ENCODE data around the gene KIRREL1.

KIRREL1 gene

DNA sequence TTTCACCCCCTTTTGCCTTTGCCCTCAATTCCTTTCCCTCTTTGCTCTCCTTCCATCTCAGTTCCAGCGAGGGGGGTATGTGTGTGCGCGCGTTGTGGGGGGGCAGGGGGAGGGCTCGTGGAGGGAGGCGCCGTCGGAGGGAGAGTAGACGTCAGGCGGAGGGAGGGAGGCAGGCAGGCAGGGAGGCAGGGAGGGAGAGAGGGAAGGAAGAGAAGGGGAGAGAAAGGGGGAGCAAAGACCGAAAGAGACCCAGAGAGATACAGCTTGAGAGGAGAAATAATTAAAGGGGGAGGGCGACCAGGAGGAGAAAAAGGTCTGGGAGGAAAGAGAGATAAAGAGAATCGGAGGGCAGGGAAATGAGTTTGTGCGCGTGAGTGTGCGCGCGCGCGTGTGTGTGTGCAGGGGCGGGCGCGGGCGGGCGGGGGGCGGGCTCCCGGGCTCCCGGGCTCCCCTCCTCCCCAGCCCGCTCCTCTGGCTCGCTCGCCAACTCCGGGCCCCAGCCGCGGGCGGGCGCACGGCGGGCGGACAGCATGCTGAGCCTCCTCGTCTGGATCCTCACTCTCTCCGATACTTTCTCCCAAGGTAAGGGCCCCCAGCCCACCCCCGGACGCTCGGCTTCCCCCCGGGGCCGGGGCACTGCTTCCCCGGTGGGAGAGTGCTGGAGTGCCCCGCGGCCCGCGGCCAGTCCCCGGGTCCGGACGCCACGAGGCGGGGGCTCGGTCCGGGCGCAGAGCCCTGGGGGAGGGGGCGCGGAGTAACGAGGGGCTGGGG, at the start of gene KIRREL1:
TSS of gene KIRREL1 (plus strand) at position 499 of the 771 bp plus-strand sequence. CDS start at position 531, 32 bp downstream.
- DNase-seq (ENCODE audit: low read depth, low spot score): no peak
- ChIA-PET CTCF (interaction anchor here (1.1 to 47.5 kb wide), 17 partner anchors 9 to 127 kb away, joined by 3 to 2279 read pairs (median 94); a partner anchor contains a TSS), POLR2A (interaction anchor here (0.7 to 3.0 kb wide), 6 partner anchors 18 to 79 kb away, joined by 3 to 11 read pairs (median 6); no protein-coding TSS in a partner anchor)
- H3K4me3 ChIP-seq (ENCODE audit: low read depth, low read length): peak within 1 kb of the TSS; percentile 93
- TF ChIP-seq, protein P1, sequence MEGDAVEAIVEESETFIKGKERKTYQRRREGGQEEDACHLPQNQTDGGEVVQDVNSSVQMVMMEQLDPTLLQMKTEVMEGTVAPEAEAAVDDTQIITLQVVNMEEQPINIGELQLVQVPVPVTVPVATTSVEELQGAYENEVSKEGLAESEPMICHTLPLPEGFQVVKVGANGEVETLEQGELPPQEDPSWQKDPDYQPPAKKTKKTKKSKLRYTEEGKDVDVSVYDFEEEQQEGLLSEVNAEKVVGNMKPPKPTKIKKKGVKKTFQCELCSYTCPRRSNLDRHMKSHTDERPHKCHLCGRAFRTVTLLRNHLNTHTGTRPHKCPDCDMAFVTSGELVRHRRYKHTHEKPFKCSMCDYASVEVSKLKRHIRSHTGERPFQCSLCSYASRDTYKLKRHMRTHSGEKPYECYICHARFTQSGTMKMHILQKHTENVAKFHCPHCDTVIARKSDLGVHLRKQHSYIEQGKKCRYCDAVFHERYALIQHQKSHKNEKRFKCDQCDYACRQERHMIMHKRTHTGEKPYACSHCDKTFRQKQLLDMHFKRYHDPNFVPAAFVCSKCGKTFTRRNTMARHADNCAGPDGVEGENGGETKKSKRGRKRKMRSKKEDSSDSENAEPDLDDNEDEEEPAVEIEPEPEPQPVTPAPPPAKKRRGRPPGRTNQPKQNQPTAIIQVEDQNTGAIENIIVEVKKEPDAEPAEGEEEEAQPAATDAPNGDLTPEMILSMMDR (IDR thresholded peaks at IDR 0.05; ENCODE audit: insufficient read depth, low read length, missing control alignments): no peak

DNA sequence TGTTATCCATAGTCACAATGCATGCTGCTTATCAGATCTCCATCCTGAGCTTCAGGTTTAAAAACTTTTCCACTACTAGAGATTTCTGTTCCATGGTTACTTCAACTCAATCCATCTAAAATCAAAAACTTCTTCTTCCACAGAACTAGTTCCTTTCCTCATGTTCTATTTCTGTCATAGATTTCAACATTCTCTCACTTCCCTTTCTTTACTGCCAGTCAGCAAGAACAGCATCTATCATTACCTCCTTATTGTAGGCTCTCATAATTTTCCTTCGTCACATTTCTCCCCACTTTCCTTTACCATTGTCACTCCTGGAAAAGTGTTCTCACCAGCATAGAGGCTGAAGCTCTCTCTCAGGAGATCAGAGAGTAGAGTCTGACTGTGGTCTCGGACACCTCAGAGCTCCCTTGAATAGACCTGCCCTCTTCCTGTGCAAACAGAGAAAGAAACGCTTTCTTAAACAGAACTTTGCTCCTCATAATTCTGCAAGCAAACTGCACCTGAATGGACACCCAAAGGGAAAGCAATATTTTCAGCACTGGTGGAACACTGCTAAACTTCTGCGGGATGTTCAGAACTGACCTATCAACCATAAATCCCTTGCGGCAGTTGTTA, 48.7 kb upstream of the KIRREL1 start:
- POLR2A ChIA-PET: no interaction called here
- DNase-seq (ENCODE audit: low read depth, low spot score): no peak
- CTCF ChIA-PET: interaction anchor here (0.9 to 1.1 kb wide), 5 partner anchors 18 to 365 kb away, joined by 3 read pairs; no protein-coding TSS in a partner anchor
- no peak overlapping the region for H3K4me3 ChIP-seq (ENCODE audit: low read depth, low read length)
- TF ChIP-seq, protein P1 (IDR thresholded peaks at IDR 0.05; ENCODE audit: insufficient read depth, low read length, missing control alignments): no peak

DNA sequence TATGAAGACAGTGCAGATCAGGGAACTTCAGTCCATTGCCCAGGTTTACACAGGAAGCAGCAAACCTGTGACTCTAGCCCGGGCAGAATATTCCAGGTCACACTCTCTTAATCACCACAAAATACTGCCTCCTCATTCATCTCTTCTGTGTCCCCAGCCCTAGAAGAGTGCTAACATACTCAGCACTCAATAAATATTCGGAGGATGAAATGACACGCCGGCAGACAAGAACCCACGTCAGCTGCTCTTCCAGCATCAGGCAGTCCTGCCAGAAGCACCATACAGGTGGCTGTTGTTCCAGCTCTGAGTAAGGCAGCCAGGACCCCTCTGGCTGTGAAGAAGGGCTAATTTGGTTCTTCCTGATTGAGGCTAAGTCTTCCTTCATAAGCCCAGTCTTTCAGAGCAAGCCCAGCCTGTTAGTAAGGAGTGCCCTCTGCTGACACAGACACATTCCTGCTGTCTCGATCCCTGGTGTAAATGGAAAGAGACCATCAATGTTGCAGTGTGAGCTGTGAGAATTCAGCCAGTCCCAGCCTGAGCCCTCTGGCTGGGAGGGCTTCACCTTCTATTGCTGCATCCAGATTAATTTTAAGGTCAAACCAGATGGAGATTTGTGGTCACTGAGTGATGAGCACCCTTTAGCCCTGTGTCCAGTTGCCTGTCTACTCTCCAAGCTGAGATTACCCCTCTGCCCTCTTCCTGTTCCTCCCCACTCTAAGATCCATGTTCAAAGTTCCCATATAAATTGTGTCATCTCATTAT, 45.0 kb upstream of the KIRREL1 start:
- TF ChIP-seq, protein P1 (IDR thresholded peaks at IDR 0.05; ENCODE audit: insufficient read depth, low read length, missing control alignments): peak; percentile 55
- POLR2A ChIA-PET: interaction anchor here (0.6 kb wide), 1 partner anchor 699 kb away, joined by 3 read pairs; no protein-coding TSS in a partner anchor
- DNase-seq (ENCODE audit: low read depth, low spot score): no peak
- CTCF ChIA-PET: interaction anchor here (0.5 to 2.3 kb wide), 11 partner anchors 9 to 792 kb away, joined by 3 to 11 read pairs (median 4); no protein-coding TSS in a partner anchor
- no peak overlapping the region for H3K4me3 ChIP-seq (ENCODE audit: low read depth, low read length)

DNA sequence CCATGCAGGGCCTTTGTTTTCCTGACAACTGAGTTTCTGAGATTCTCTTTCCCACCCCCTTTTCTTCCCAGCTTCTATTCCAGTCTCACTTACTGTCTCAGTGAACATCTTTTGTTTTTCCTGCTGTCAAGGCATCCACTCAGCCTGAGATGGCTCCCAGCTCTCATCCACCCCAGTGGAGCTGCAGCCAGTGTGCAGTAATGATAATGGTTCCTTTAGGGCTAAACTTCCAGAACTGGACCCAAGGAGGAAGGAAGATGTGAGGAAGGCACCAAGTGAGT, 44.4 kb upstream of the KIRREL1 start:
- CTCF ChIA-PET: interaction anchor here (0.5 to 2.3 kb wide), 10 partner anchors 9 to 369 kb away, joined by 3 to 11 read pairs (median 4); no protein-coding TSS in a partner anchor
- POLR2A ChIA-PET: interaction anchor here (0.6 kb wide), 1 partner anchor 699 kb away, joined by 3 read pairs; no protein-coding TSS in a partner anchor
- TF ChIP-seq, protein P1 (IDR thresholded peaks at IDR 0.05; ENCODE audit: insufficient read depth, low read length, missing control alignments): no peak
- no peak overlapping the region for H3K4me3 ChIP-seq (ENCODE audit: low read depth, low read length)
- no peak for DNase-seq (ENCODE audit: low read depth, low spot score)

DNA sequence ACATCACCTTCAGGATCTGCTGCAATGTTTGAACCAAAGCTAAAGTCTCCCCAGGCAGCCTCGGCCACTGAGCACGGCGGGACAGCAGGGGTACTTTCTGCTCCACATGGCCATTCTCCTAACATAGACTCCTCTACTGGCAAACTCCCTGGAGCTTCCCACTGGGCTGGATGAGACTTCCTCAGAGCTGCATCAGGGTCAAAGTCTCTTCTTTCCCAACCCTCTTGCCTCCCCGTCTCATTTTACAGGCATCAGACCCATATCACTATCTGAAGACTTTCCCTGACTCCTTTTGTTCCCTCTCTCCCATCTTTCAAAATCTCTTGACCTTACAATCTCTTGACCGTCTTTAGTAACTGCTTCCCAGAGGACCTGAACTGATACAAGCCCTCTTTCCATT, 42.2 kb upstream of the KIRREL1 start:
- DNase-seq (ENCODE audit: low read depth, low spot score): no peak
- H3K4me3 ChIP-seq (ENCODE audit: low read depth, low read length): no peak overlapping the region
- ChIA-PET POLR2A (no interaction called here), CTCF (interaction anchor here (0.8 to 3.8 kb wide), 9 partner anchors 10 to 173 kb away, joined by 3 to 19 read pairs (median 5); no protein-coding TSS in a partner anchor)
- TF ChIP-seq, protein P1 (IDR thresholded peaks at IDR 0.05; ENCODE audit: insufficient read depth, low read length, missing control alignments): no peak
